Lower leg skin (tissue), 3 donors: ENCODE results near the gene RPP25.

ENCODE experiments used
- POLR2A ChIP-seq, 2 donors: fragments of 450-650 bp; IDR thresholded peaks; one replicate each; pipeline ENCODE4 v1.6.1; 2016 to 2017; ENCODE audit warnings: antibody characterized with exemption in 2 of 2, mild to moderate bottlenecking in 1 of 2, moderate library complexity in 1 of 2
- TF ChIP-seq, protein P1 (sequence below), 3 donors: fragments of 450-650 bp; IDR thresholded peaks; one replicate each; pipeline ENCODE4 v1.5.1; 2016; ENCODE audit warnings: antibody characterized with exemption in 3 of 3, mild to moderate bottlenecking in 3 of 3, moderate library complexity in 2 of 3

DNA sequence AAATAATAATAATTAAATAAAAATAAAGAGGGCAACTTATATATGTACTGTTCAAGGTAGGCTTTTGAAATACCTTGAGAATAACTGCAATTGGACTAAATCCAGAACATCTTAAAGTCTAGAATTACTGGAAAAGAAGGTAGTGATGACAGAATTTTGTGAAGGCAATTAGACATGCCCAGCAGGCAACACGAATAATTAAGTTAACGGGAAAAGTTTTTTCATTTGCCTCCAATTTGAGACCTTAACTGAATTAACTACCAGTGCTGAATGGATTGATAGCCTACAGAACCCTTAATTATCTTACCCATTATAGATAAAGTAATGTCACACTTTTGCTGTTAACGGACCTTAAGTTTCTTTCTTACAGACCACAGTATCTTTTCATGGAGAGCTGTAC lies 32.0 kb downstream of the RPP25 start:
- TF ChIP-seq, protein P1, sequence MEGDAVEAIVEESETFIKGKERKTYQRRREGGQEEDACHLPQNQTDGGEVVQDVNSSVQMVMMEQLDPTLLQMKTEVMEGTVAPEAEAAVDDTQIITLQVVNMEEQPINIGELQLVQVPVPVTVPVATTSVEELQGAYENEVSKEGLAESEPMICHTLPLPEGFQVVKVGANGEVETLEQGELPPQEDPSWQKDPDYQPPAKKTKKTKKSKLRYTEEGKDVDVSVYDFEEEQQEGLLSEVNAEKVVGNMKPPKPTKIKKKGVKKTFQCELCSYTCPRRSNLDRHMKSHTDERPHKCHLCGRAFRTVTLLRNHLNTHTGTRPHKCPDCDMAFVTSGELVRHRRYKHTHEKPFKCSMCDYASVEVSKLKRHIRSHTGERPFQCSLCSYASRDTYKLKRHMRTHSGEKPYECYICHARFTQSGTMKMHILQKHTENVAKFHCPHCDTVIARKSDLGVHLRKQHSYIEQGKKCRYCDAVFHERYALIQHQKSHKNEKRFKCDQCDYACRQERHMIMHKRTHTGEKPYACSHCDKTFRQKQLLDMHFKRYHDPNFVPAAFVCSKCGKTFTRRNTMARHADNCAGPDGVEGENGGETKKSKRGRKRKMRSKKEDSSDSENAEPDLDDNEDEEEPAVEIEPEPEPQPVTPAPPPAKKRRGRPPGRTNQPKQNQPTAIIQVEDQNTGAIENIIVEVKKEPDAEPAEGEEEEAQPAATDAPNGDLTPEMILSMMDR (IDR thresholded peaks at IDR 0.05) = no peak
- no peak for TF ChIP-seq POLR2A (IDR thresholded peaks at IDR 0.05)
